Right cardiac atrium (tissue), 5 donors: ENCODE measurements around the gene IRAK1BP1. TPM values are rescaled to one million over a fixed set of nuclear protein-coding genes. Genes with fewer than 3 reads are reported as not detected.
"Not testable (repeated sequence)": the region's sequence is repeated elsewhere in the genome, so short reads cannot be mapped to it uniquely, and the experiment has no call there.

Experiments used
- ATAC-seq, 2 donors: fragments of 200-7000 bp; cut with Tn5 transposase; one replicate each; pipeline versions ENCODE4 v1.8.0 to v1.9.1; 2020; ENCODE audit warnings: moderate library complexity in 2 of 2, mild to moderate bottlenecking in 1 of 2
- DNase-seq, 3 donors: peaks; one replicate each; pipeline ENCODE4 v3.0.0-alpha.2; 2020
- H3K27ac ChIP-seq: one replicate; pipeline ENCODE4 v1.5.1; 2013; ENCODE audit warnings: mild to moderate bottlenecking, low read length, control low read depth, moderate library complexity
- H3K27me3 ChIP-seq: one replicate; pipeline ENCODE4 v1.6.1; 2013; ENCODE audit not compliant: control insufficient read depth, insufficient read depth
- H3K4me1 ChIP-seq: one replicate; pipeline ENCODE4 v1.6.1; 2013; ENCODE audit warnings: low read length; ENCODE audit not compliant: control insufficient read depth, insufficient read depth
- H3K4me3 ChIP-seq: one replicate; pipeline ENCODE4 v1.5.1; 2013; ENCODE audit warnings: low read length, control low read depth
- H3K9me3 ChIP-seq: one replicate; pipeline ENCODE4 v1.6.1; 2013; ENCODE audit warnings: low read length; ENCODE audit not compliant: control insufficient read depth
- WGBS: extraction: QIAGEN DNeasy Blood & Tissue Kit; methylation state at CpG from one replicate; pipeline ENCODE4 v1.1.7; 2013; 5-methylcytosine and 5-hydroxymethylcytosine counted together
- intact Hi-C, 4 donors: fragments of 100-400 bp; cut with DNase I; formaldehyde crosslinking; loops; one replicate each; pipeline versions ENCODE4 v1.11.0 to v1.14.0; 2022 to 2023
- polyA plus RNA-seq: library from polyadenylated mRNA; stranded (reverse); fragments of 200-250 nt; gene quantifications from one replicate; pipeline ENCODE4 v1.2.3, GENCODE V29; 2013
- total RNA-seq, 4 donors: library from RNA; stranded (reverse); fragmentation: NEBNext Ultra II Directional; extraction: Animal tissue kit (Norgen Biotek cat#: 25700); gene quantifications; one replicate each; pipeline ENCODE4 v1.2.1, GENCODE V29; 2021
- donor health status: healthy with polysubstance abuse.
- donor health status: DM: no; HTN: yes; CAD: no.
- donor health status: DM: no; HTN: no; CAD: no.
- donor health status: DM: no; HTN: yes; CAD: no; lungs with severe emphysema.
- donor health status: DM: yes; HTN: yes; CAD: no.

IRAK1BP1 gene
- total and polyA plus RNA-seq, 5 donors = 3.0 to 6.2 (median 4.2) TPM

GRCh38 chr6:78889901-78890300 is 22.6 kb downstream of the IRAK1BP1 start:
- ATAC-seq, H3K9me3 ChIP-seq, DNase-seq, H3K4me1 ChIP-seq, H3K4me3 ChIP-seq, intact Hi-C loops, H3K27me3 ChIP-seq, H3K27ac ChIP-seq: not testable (repeated sequence)
- WGBS = 95% methylated on average over 5 of the region's 5 CpGs

DNA sequence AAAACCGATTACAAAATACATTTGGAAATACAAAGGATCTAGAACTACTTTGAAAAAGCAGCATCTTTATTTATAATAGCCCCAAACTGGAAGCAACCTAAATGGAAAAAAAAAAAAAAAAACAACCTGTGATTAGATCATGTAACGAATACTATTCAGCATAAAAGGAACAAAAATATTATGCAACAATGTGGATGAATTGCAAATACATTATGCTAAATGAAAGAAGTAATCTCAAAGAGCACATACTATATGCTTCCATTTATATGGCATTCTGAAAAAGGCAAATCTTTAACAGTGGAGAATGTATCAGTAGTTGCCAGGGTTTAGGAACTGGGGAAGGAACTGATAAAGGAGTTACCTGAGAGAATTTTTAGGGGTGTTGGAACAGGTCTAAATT is 28.9 kb downstream of the IRAK1BP1 start:
- DNase-seq = no peak
- Histone ChIP-seq H3K27me3 (no peaks in the 10 kb centered on the region), H3K9me3 (no peaks in the 10 kb centered on the region), H3K4me1 (no peaks in the 10 kb centered on the region), H3K4me3 (no peak overlapping the region), H3K27ac (no peak overlapping the region)
- intact Hi-C loops = no loop called here
- 89% methylated on average over 2 of the region's 2 CpGs for WGBS
- no peak for ATAC-seq

DNA sequence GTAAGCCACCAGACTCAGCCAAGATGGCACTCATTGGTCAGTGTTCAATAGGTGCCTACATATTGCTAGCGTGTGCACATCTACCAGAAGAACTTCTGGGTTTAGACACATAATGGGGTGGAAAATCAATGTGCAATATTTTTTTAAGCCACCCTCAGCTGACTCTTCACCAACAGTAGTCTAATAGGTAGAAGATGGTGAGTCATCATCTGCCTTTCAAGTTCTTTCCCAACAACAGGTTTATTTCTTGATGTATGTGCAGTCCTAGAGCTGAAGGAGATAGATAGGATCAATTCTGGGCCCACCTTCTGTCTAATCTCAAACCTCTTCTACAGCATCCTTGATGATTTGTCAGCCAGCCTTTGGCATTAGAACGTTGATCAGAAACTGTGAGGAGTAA is 41.3 kb downstream of the IRAK1BP1 start:
- intact Hi-C loops = no loop called here
- H3K27me3 ChIP-seq = no peaks in the 10 kb centered on the region
- no peak for DNase-seq
- H3K4me3 ChIP-seq = no peak overlapping the region
- ATAC-seq = no peak
- H3K9me3 ChIP-seq = no peaks in the 10 kb centered on the region
- H3K27ac ChIP-seq = no peak overlapping the region
- 89% methylated on average over 2 of the region's 2 CpGs for WGBS
- no peaks in the 10 kb centered on the region for H3K4me1 ChIP-seq

- 62% methylated on average over 3 of the region's 3 CpGs for WGBS
- ATAC-seq = peak; percentile 63 to 69
These were observed 42.0 kb downstream of the IRAK1BP1 start for GRCh38 chr6:78909391-78909790.

GRCh38 chr6:78910010-78910409 is 42.7 kb downstream of the IRAK1BP1 start:
- WGBS = 82% methylated on average over 10 of the region's 10 CpGs
- intact Hi-C loops = no loop called here
- Histone ChIP-seq H3K27ac (no peak overlapping the region), H3K4me3 (no peak overlapping the region), H3K9me3 (no peaks in the 10 kb centered on the region), H3K27me3 (no peaks in the 10 kb centered on the region), H3K4me1 (no peaks in the 10 kb centered on the region)
- ATAC-seq = peak in 1 of 2 donors; percentile 33
- peak in 1 of 3 donors; percentile 27 for DNase-seq

More at GRCh38 chr6:78909391-78909790, 42.0 kb downstream of the IRAK1BP1 start:
- intact Hi-C loops = no loop called here
- H3K27me3 ChIP-seq = no peaks in the 10 kb centered on the region
- no peaks in the 10 kb centered on the region for H3K9me3 ChIP-seq
- no peaks in the 10 kb centered on the region for H3K4me1 ChIP-seq
- H3K4me3 ChIP-seq = no peak overlapping the region
- H3K27ac ChIP-seq = no peak overlapping the region
- DNase-seq = no peak

- ATAC-seq (peak; percentile 81 to 86), DNase-seq (peak; percentile 32 to 71 (median 65))
- H3K4me3 ChIP-seq = peak overlapping the region; percentile 45
- 6% methylated on average over 49 of the region's 49 CpGs for WGBS
- no peaks in the 10 kb centered on the region for H3K27me3 ChIP-seq
- intact Hi-C loops = no loop called here
- H3K27ac ChIP-seq = no peak overlapping the region
- H3K4me1 ChIP-seq = no peaks in the 10 kb centered on the region
- no peaks in the 10 kb centered on the region for H3K9me3 ChIP-seq
These were observed 43.3 kb downstream of the IRAK1BP1 start for GRCh38 chr6:78910591-78911171.

DNA sequence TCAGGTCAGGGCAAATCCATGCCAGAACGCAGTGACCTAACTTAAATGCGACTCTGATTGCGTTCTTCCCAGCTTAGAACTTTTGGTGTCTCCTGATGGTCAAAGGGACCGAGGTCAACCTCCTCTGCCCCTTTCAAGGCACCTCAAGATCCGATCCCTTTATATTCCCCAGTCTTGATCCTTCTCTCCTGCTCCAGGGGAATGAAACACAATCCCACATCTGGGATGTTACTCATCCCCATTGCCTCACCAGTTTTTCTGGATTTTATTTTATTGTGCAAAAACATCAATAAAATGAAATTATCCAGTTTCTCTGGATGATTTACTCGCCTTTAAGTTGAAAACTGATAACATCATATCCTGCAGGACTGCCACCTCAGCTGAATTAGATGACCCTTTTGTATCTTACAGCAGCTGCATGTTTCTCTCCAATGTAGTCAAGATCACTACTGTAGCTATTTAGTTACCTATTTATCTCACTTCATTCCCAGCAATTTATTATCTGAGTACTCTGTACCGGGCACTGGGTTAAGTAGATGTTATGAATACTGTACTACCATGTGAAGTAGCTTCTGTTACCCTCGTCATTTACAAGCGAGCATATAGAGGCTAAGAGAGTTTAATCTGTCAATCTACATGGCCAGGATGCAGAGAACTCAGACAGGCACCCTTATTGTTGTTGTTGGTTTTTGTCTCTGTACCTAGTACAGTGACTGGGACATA is 44.0 kb downstream of the IRAK1BP1 start:
- DNase-seq = no peak
- Histone ChIP-seq H3K9me3 (no peaks in the 10 kb centered on the region), H3K4me1 (no peaks in the 10 kb centered on the region), H3K27ac (no peak overlapping the region), H3K4me3 (no peak overlapping the region), H3K27me3 (no peaks in the 10 kb centered on the region)
- 64% methylated on average over 9 of the region's 9 CpGs for WGBS
- no peak for ATAC-seq
- intact Hi-C loops = no loop called here

- Histone ChIP-seq H3K9me3 (no peaks in the 10 kb centered on the region), H3K27me3 (no peaks in the 10 kb centered on the region), H3K27ac (no peak overlapping the region), H3K4me3 (no peak overlapping the region), H3K4me1 (no peaks in the 10 kb centered on the region)
- no peak for ATAC-seq
- DNase-seq = no peak
- 93% methylated on average over 3 of the region's 3 CpGs for WGBS
- intact Hi-C loops = no loop called here
These were observed 49.1 kb downstream of the IRAK1BP1 start for GRCh38 chr6:78916411-78916810.

DNA sequence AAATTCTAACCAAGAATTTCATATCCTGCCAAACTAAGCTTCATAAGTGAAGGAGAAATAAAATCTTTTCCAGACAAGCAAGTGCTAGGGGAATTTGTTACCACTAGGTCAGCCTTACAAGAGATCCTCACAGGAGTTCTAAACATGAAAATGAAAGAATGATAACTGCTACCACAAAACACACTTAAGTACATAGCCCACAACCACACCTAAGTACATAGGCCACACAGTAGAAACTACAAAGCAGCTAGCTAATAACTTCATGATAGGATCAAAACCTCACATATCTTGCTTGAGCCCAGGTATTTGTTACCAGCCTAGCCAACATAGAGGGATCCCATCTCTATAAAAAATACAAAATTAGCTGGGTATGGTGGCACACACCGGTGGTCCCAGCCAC is 50.4 kb downstream of the IRAK1BP1 start:
- 95% methylated on average over 1 of the region's 1 CpG for WGBS
- H3K27me3 ChIP-seq = no peaks in the 10 kb centered on the region
- DNase-seq (no peak), ATAC-seq (no peak)
- H3K9me3 ChIP-seq = no peaks in the 10 kb centered on the region
- intact Hi-C loops = no loop called here
- H3K4me1 ChIP-seq = no peaks in the 10 kb centered on the region
- no peak overlapping the region for H3K4me3 ChIP-seq
- H3K27ac ChIP-seq = no peak overlapping the region

- intact Hi-C loops = not testable (repeated sequence)
- 86% methylated on average over 10 of the region's 10 CpGs for WGBS
These were observed 53.8 kb downstream of the IRAK1BP1 start for GRCh38 chr6:78921168-78921567.

DNA sequence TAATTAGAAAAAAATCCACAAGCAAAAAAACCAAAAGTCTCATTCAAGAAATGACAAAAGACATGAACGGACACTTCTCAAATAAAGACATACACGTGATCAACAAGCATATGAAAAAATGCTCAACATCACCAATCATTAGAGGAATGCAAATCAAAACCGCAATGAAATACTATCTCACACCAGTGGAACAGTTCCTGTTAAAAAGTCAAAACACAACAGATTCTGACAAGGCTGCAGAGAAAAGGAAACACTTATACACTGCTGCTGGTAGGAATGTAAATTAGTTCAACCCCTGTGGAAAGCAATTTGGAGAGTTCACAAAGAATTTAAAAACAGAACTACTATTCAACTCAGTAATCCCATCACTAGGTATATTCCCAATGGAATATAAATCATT is 58.0 kb downstream of the IRAK1BP1 start:
- Histone ChIP-seq H3K9me3 (no peaks in the 10 kb centered on the region), H3K4me1 (no peaks in the 10 kb centered on the region), H3K27ac (no peak overlapping the region), H3K4me3 (no peak overlapping the region), H3K27me3 (no peaks in the 10 kb centered on the region)
- WGBS = 91% methylated on average over 3 of the region's 3 CpGs
- no peak for ATAC-seq
- no peak for DNase-seq
- intact Hi-C loops = no loop called here

More at GRCh38 chr6:78921168-78921567, 53.8 kb downstream of the IRAK1BP1 start:
- ATAC-seq, H3K27me3 ChIP-seq, H3K4me3 ChIP-seq, H3K9me3 ChIP-seq, H3K27ac ChIP-seq, H3K4me1 ChIP-seq: not testable (repeated sequence)
- DNase-seq = peak in 1 of 3 donors; percentile 47
